GM21619 (cell line): ENCODE results near the gene TBC1D22A.

Experiments
- ATAC-seq: cut with Tn5 transposase; IDR thresholded peaks from one replicate; pipeline ENCODE4 v1.9.1; 2021; ENCODE audit not compliant: unreplicated experiment

The TBC1D22A gene

DNA sequence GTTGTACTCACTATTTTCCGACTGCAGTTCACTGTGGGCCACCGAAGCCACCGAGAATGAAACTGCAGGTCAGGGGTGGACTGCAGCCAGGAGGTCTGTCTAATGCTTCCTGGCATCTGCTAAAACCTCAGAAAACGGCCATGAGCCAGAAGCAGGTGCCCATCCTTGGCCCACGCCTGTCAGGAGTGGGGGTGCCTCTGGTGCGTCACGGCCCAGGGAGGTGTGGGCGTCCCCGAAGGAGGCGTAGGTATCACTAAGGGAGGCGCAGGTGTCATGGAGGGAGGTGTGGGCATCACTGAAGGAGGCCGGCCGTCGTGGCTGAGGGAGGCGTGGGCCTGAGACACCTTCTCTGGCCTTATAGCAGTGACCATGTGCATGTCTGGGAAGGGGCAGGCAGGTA lies 456.2 kb downstream of the TBC1D22A start:
- no peak for ATAC-seq

DNA sequence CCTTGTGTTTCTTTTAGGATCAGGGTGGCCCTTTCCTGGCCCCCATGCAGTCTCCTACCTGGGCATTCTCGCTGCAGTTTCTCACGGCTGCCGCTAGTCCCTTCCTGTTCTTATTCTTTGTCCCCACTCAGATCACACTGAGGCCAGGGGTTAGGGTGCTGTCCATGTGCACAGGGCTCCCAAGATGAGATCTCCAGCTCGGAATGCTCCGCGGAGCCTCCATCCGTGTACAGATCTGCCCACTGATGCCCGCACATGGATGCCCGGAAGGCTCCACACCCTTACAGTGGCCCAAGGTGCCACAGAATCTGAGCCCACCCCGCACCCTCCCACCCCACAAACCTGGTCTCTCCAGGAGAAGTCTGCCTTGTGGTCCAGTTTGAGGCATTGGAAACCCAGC lies 457.3 kb downstream of the TBC1D22A start:
- no peak for ATAC-seq

DNA sequence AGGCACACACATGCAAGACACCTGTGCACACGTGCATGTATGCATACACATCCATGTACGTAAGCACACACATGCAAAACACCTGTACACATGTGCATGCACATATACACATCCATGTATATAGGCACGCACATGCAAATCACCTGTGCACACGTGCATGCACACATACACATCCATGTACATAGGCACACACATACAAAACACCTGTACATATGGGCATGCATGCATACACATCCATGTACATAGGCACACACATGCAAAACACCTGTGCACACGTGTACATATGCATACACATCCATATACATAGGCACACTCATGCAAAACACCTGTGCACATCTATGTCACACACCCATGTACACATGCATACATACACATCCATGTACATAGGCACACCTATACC lies 458.3 kb downstream of the TBC1D22A start:
- ATAC-seq: no peak

DNA sequence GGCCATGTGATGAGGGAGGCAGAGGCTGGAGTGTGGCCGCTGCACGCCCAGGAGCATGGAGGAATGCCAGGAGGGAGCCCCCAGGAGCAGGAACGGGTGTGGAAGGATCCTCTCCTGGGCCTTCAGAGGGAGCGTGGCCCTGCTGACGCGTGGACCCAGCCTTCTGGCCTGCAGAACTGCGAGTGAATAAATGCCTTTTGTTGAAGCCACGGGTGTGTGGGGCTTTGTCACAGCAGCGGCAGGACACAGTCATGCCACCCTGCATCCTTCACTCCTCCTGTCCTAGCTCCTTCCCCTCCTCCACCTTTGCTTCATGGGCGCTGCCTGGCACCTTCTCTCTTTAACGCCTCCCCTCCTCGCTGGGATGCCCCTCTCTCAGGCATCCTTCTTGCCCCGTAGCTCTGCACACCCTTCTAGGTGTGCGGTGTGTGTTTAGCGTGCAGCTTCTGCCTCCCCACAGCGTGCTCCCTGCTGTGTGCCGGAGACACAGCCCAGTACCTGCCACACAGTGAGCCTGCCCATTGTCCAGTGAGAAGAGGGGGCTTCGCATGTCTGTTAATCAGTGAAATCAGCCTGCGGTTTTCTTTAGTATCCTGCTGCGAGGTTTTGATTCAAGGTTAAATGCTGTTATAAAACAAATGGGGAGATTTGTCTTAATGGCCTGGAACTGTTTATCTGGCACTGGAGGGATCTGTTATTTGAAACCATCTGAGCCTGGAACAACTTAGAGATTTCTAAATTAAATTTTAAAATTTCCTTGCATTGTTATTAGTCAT lies 459.6 kb downstream of the TBC1D22A start:
- no peak for ATAC-seq
